Body of pancreas (tissue), 4 donors: ENCODE measurements around the gene COPG2.

Experiments used
- CTCF ChIP-seq, 7 experiments: fragments of 450-650 bp in 4 of 7; fragments of 200-600 bp in 3 of 7; sonication (generic) in 3 of 7; IDR thresholded peaks; one replicate each; pipeline ENCODE4 v1.5.1; 2016 to 2019; ENCODE audit warnings: antibody characterized with exemption in 7 of 7
- POLR2A ChIP-seq, 3 donors: fragments of 450-650 bp; IDR thresholded peaks; one replicate each; pipeline ENCODE4 v1.6.1; 2016; ENCODE audit warnings: antibody characterized with exemption in 3 of 3, mild to moderate bottlenecking in 2 of 3

GRCh38 chr7:130598056-130598455 lies 70.5 kb downstream of the COPG2 start:
- TF ChIP-seq CTCF (IDR thresholded peaks at IDR 0.05) (no peak), POLR2A (IDR thresholded peaks at IDR 0.05) (no peak)
